ENCODE data around the gene WDR81.

DNA sequence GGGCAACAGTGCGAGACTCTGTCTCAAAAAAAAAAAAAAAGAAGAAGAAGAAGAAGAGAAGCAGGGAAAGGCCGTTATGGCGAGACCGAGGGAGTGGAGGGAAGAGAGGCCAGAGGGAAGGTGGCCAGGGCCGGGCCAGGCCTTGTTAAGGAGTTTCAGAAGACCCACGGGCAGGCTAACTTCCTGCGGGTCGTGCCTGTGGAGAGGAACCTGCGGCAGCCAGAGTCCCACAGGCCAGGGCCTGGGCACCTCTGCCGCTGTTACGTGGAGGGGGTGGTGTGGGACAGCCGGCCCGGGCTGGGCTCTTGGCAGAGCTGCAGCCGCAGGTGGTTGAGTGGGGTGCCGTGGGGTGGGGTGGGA is 5.4 kb downstream of the WDR81 start:
- TF ChIP-seq, protein P1, sequence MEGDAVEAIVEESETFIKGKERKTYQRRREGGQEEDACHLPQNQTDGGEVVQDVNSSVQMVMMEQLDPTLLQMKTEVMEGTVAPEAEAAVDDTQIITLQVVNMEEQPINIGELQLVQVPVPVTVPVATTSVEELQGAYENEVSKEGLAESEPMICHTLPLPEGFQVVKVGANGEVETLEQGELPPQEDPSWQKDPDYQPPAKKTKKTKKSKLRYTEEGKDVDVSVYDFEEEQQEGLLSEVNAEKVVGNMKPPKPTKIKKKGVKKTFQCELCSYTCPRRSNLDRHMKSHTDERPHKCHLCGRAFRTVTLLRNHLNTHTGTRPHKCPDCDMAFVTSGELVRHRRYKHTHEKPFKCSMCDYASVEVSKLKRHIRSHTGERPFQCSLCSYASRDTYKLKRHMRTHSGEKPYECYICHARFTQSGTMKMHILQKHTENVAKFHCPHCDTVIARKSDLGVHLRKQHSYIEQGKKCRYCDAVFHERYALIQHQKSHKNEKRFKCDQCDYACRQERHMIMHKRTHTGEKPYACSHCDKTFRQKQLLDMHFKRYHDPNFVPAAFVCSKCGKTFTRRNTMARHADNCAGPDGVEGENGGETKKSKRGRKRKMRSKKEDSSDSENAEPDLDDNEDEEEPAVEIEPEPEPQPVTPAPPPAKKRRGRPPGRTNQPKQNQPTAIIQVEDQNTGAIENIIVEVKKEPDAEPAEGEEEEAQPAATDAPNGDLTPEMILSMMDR (optimal IDR thresholded peaks at IDR 0.05 in 1 of 3, IDR thresholded peaks at IDR 0.05 in 1 of 3, conservative IDR thresholded peaks at IDR 0.05 in 1 of 3; ENCODE audit: extremely low read depth in 1 of 3, insufficient read depth in 2 of 3, low read length in 3 of 3): no peak
- TF ChIP-seq EZH2 (IDR thresholded peaks at IDR 0.05; ENCODE audit: low read length): no peak
